ENCODE results near the gene KIAA0408.

KIAA0408 gene

GRCh38 chr6:127497410-127497809 lies 38.2 kb upstream of the KIAA0408 start:
- DNase-seq = no peak
- H3K9ac ChIP-seq (ENCODE audit: low read length) = no peak overlapping the region
- no peaks in the 10 kb centered on the region for H3K79me2 ChIP-seq (ENCODE audit: low read length)
- no peaks in the 10 kb centered on the region for H3K9me2 ChIP-seq (replicated peaks; ENCODE audit: insufficient read depth, low read length)
- no peak overlapping the region for H3K27ac ChIP-seq (ENCODE audit: low read length)
- no peaks in the 10 kb centered on the region for H4K20me1 ChIP-seq (ENCODE audit: insufficient read depth, low read length)
- TF ChIP-seq EZH2 (optimal IDR thresholded peaks at IDR 0.05; ENCODE audit: low read depth, low read length) = no peak
- TF ChIP-seq EZH2phosphoT487 (IDR thresholded peaks at IDR 0.05; ENCODE audit: low read length) = no peak
- no peak for TF ChIP-seq CTCF (IDR thresholded peaks at IDR 0.05; ENCODE audit: low read length)
- no peaks in the 10 kb centered on the region for H3K36me3 ChIP-seq (replicated peaks; ENCODE audit: insufficient read depth, low read length)
- H3K4me2 ChIP-seq (ENCODE audit: low read depth, low read length) = no peak overlapping the region
- H3K4me3 ChIP-seq (ENCODE audit: low read length) = no peak overlapping the region
- no peaks in the 10 kb centered on the region for H3K4me1 ChIP-seq (ENCODE audit: low read length)
- no peaks in the 10 kb centered on the region for H3K9me3 ChIP-seq (replicated peaks; ENCODE audit: insufficient read depth, low read length)
- no peaks in the 10 kb centered on the region for H3K27me3 ChIP-seq (replicated peaks; ENCODE audit: insufficient read depth, low read length)
- H3F3A ChIP-seq (ENCODE audit: insufficient read depth, low read length) = no peaks in the 10 kb centered on the region
- no peak overlapping the region for H2AFZ ChIP-seq (ENCODE audit: low read length)

- no peaks in the 10 kb centered on the region for H3K27me3 ChIP-seq (replicated peaks; ENCODE audit: insufficient read depth, low read length)
- no peak overlapping the region for H3K4me2 ChIP-seq (ENCODE audit: low read depth, low read length)
- no peak overlapping the region for H2AFZ ChIP-seq (ENCODE audit: low read length)
- H3K4me3 ChIP-seq (ENCODE audit: low read length) = no peak overlapping the region
- H3K9me3 ChIP-seq (replicated peaks; ENCODE audit: insufficient read depth, low read length) = no peaks in the 10 kb centered on the region
- no peak for DNase-seq
- no peak for TF ChIP-seq EZH2phosphoT487 (IDR thresholded peaks at IDR 0.05; ENCODE audit: low read length)
- no peak for TF ChIP-seq EZH2 (optimal IDR thresholded peaks at IDR 0.05; ENCODE audit: low read depth, low read length)
- no peak for TF ChIP-seq CTCF (IDR thresholded peaks at IDR 0.05; ENCODE audit: low read length)
- H3F3A ChIP-seq (ENCODE audit: insufficient read depth, low read length) = no peaks in the 10 kb centered on the region
- no peak overlapping the region for H3K9ac ChIP-seq (ENCODE audit: low read length)
- no peaks in the 10 kb centered on the region for H3K36me3 ChIP-seq (replicated peaks; ENCODE audit: insufficient read depth, low read length)
- H3K27ac ChIP-seq (ENCODE audit: low read length) = no peak overlapping the region
- H3K4me1 ChIP-seq (ENCODE audit: low read length) = no peaks in the 10 kb centered on the region
- H3K9me2 ChIP-seq (replicated peaks; ENCODE audit: insufficient read depth, low read length) = no peaks in the 10 kb centered on the region
- H3K79me2 ChIP-seq (ENCODE audit: low read length) = no peaks in the 10 kb centered on the region
- H4K20me1 ChIP-seq (ENCODE audit: insufficient read depth, low read length) = no peaks in the 10 kb centered on the region
Measured at GRCh38 chr6:127496471-127496870, 37.3 kb upstream of the KIAA0408 start.

- Histone ChIP-seq H3K9ac (ENCODE audit: low read length) (no peak overlapping the region), H3K9me2 (replicated peaks; ENCODE audit: insufficient read depth, low read length) (no peaks in the 10 kb centered on the region), H4K20me1 (ENCODE audit: insufficient read depth, low read length) (no peaks in the 10 kb centered on the region), H3K27me3 (replicated peaks; ENCODE audit: insufficient read depth, low read length) (no peaks in the 10 kb centered on the region), H3K27ac (ENCODE audit: low read length) (no peak overlapping the region), H3K9me3 (replicated peaks; ENCODE audit: insufficient read depth, low read length) (no peaks in the 10 kb centered on the region), H3K4me1 (ENCODE audit: low read length) (no peaks in the 10 kb centered on the region), H2AFZ (ENCODE audit: low read length) (no peak overlapping the region), H3K36me3 (replicated peaks; ENCODE audit: insufficient read depth, low read length) (no peaks in the 10 kb centered on the region), H3K4me2 (ENCODE audit: low read depth, low read length) (no peak overlapping the region), H3F3A (ENCODE audit: insufficient read depth, low read length) (no peaks in the 10 kb centered on the region), H3K4me3 (ENCODE audit: low read length) (no peak overlapping the region), H3K79me2 (ENCODE audit: low read length) (no peaks in the 10 kb centered on the region)
- no peak for DNase-seq
- TF ChIP-seq EZH2 (optimal IDR thresholded peaks at IDR 0.05; ENCODE audit: low read depth, low read length) = no peak
- TF ChIP-seq EZH2phosphoT487 (IDR thresholded peaks at IDR 0.05; ENCODE audit: low read length) = no peak
- TF ChIP-seq CTCF (IDR thresholded peaks at IDR 0.05; ENCODE audit: low read length) = no peak
Measured at GRCh38 chr6:127494240-127494767, 35.1 kb upstream of the KIAA0408 start.

Data from MM.1S (cell line).